Keratinocyte (primary cell): ENCODE measurements around the gene PSD.

Source experiments
- CTCF ChIP-seq, 3 experiments: IDR thresholded peaks in 1 of 3; conservative IDR thresholded peaks in 1 of 3; optimal IDR thresholded peaks in 1 of 3; 2 replicates in 2 of 3; 3 replicates in 1 of 3; pipeline versions ENCODE3 to v1.5.1; 2011; ENCODE audit warnings: low read length in 3 of 3, mild to moderate bottlenecking in 3 of 3, moderate library complexity in 2 of 3, control low read depth in 1 of 3, inconsistent platforms in 1 of 3; ENCODE audit not compliant: insufficient read depth in 2 of 3; ENCODE audit errors: extremely low read depth in 1 of 3
- EZH2 ChIP-seq: IDR thresholded peaks from one replicate; pipeline ENCODE4 v1.6.1; 2012; ENCODE audit warnings: inconsistent platforms, mild to moderate bottlenecking, low read length, moderate library complexity

GRCh38 chr10:102397222-102398171, 21.1 kb downstream of the PSD start:
- no peak for TF ChIP-seq CTCF (optimal IDR thresholded peaks at IDR 0.05 in 1 of 3, IDR thresholded peaks at IDR 0.05 in 1 of 3, conservative IDR thresholded peaks at IDR 0.05 in 1 of 3; ENCODE audit: extremely low read depth in 1 of 3, insufficient read depth in 2 of 3, low read length in 3 of 3)
- TF ChIP-seq EZH2, result no peak
